Lung (tissue), 12 donors: Measurements from ENCODE around the gene PHF14. TPM values are rescaled to one million over a fixed set of nuclear protein-coding genes. Genes with fewer than 3 reads are reported as not detected.

Experiments used
- ATAC-seq: fragments of 200-7000 bp; cut with Tn5 transposase; one replicate; pipeline ENCODE4 v1.9.1; 2020; ENCODE audit warnings: moderate number of reproducible peaks; ENCODE audit not compliant: insufficient read depth, low FRiP score
- DNase-seq, 3 donors: peaks; one replicate each; pipeline ENCODE4 v3.0.0-alpha.2; 2013 to 2017
- H3K27ac ChIP-seq, 2 donors: one replicate each; pipeline ENCODE4 v1.5.1; 2013; ENCODE audit warnings: mild to moderate bottlenecking in 2 of 2, moderate library complexity in 2 of 2, control low read depth in 1 of 2, inconsistent platforms in 1 of 2, low read depth in 1 of 2, low read length in 1 of 2
- H3K27me3 ChIP-seq, 3 donors: one replicate each; pipeline ENCODE4 v1.5.1; 2013; ENCODE audit warnings: low read length in 2 of 3; ENCODE audit not compliant: control insufficient read depth in 3 of 3, insufficient read depth in 3 of 3
- H3K36me3 ChIP-seq, 4 donors: one replicate each; pipeline ENCODE4 v1.5.1; 2013; ENCODE audit warnings: low read length in 4 of 4, mild to moderate bottlenecking in 1 of 4, moderate library complexity in 1 of 4; ENCODE audit not compliant: control insufficient read depth in 4 of 4, insufficient read depth in 4 of 4
- H3K4me1 ChIP-seq, 5 donors: one replicate each; pipeline ENCODE4 v1.5.1; 2013; ENCODE audit warnings: low read length in 5 of 5, mild to moderate bottlenecking in 2 of 5, moderate library complexity in 1 of 5; ENCODE audit not compliant: control insufficient read depth in 5 of 5, insufficient read depth in 5 of 5
- H3K4me3 ChIP-seq: one replicate; pipeline ENCODE4 v1.5.1; 2013; ENCODE audit warnings: mild to moderate bottlenecking, control low read depth, moderate library complexity
- H3K9ac ChIP-seq, 2 donors: one replicate each; pipeline ENCODE4 v1.5.1; 2013; ENCODE audit warnings: low read length in 2 of 2, control low read depth in 1 of 2; ENCODE audit not compliant: insufficient read depth in 1 of 2
- H3K9me3 ChIP-seq, 4 donors: one replicate each; pipeline ENCODE4 v1.5.1; 2013; ENCODE audit warnings: low read length in 3 of 4, mild to moderate bottlenecking in 1 of 4, moderate library complexity in 1 of 4; ENCODE audit not compliant: control insufficient read depth in 4 of 4, insufficient read depth in 3 of 4
- WGBS, 2 donors: extraction: QIAGEN DNeasy Blood & Tissue Kit; methylation state at CpG; one replicate each; pipeline ENCODE4 v1.1.7; 2013; 5-methylcytosine and 5-hydroxymethylcytosine counted together
- polyA plus RNA-seq, 2 donors: library from polyadenylated mRNA; stranded (reverse); fragments of 200-250 nt; gene quantifications; one replicate each; pipeline ENCODE4 v1.2.1, GENCODE V29; 2013
- total RNA-seq, 2 donors: library from RNA; depleted of rRNA in 1 of 2; stranded (reverse); fragments of >200 nt in 1 of 2; gene quantifications; one replicate each; pipeline ENCODE4 v1.2.1, GENCODE V29; 2014 to 2021
- TF ChIP-seq, protein P1 (sequence below): IDR thresholded peaks from 2 replicates; pipeline ENCODE4 v1.5.1; 2012; ENCODE audit warnings: mild to moderate bottlenecking; ENCODE audit errors: control extremely low read depth, extremely low read depth
- donor health status: control.
- donor health status: control.
- donor health status: Bipolar disorder and iron deficiency.
- donor health status: healthy.
- donor health status: DM: yes; HTN: yes; CAD: no.

PHF14 gene
- total and polyA plus RNA-seq, 4 donors, result 12.9 to 89.5 (median 24.7) TPM

DNA sequence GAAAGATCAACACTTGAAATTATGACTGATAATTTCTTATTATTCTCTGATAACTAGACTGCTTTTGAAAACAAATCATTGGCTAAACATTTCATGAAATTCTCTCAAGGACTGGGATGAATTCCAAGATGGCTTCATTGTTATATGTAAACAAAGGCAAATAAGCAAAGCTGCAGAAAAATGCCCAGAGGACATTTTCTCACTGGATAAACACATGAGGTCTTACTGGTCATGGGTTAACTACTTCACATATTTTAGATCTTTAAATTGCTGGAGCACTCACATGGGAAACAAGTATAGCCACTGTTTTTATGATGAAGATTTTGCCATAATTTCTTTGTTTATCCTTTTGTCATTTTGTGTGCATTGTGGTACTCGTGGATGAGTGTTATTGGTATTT is 239.1 kb downstream of the PHF14 start:
- Histone ChIP-seq H3K4me3 (no peak overlapping the region), H3K4me1 (peaks cover 0 to 22% (median 4%) of the 10 kb centered on the region in 5 donors), H3K9me3 (peaks cover 0 to 2% (median 0%) of the 10 kb centered on the region in 4 donors), H3K36me3 (no peaks in the 10 kb centered on the region), H3K9ac (no peak overlapping the region), H3K27ac (no peak overlapping the region), H3K27me3 (no peaks in the 10 kb centered on the region)
- DNase-seq (peak in 2 of 3 donors; percentile 88 to 89), ATAC-seq (no peak)
- whole genome bisulfite sequencing, 2 donors, result 41 to 64% methylated on average over 1 of the region's 1 CpG
- TF ChIP-seq, protein P1, sequence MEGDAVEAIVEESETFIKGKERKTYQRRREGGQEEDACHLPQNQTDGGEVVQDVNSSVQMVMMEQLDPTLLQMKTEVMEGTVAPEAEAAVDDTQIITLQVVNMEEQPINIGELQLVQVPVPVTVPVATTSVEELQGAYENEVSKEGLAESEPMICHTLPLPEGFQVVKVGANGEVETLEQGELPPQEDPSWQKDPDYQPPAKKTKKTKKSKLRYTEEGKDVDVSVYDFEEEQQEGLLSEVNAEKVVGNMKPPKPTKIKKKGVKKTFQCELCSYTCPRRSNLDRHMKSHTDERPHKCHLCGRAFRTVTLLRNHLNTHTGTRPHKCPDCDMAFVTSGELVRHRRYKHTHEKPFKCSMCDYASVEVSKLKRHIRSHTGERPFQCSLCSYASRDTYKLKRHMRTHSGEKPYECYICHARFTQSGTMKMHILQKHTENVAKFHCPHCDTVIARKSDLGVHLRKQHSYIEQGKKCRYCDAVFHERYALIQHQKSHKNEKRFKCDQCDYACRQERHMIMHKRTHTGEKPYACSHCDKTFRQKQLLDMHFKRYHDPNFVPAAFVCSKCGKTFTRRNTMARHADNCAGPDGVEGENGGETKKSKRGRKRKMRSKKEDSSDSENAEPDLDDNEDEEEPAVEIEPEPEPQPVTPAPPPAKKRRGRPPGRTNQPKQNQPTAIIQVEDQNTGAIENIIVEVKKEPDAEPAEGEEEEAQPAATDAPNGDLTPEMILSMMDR, result no peak

DNA sequence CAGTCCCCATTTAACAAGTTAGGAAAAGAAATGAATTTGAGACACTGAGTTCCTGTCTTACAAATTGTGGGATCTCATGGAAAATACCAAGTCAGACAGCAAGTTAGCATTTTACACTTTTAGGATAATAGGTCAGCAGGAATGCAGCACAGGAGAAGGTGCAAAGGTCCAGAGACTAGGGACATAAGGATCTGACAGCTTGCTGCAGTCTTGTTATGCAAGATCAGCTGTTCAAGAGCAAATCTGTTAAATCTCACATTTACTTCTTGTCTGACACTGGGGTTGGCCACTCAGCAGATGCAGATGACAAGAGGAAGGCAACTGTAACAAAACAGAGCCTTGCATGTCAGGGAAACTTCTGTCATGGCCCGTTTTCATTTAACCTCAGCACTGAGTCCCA is 239.6 kb downstream of the PHF14 start:
- no peaks in the 10 kb centered on the region for H3K36me3 ChIP-seq
- WGBS, 2 donors, result 35 to 55% methylated on average over 1 of the region's 1 CpG
- DNase-seq (peak in 1 of 3 donors; percentile 25), ATAC-seq (no peak)
- H3K4me1 ChIP-seq, result peaks cover 0 to 22% (median 4%) of the 10 kb centered on the region in 5 donors
- peak overlapping the region in 1 of 2 donors; percentile 31 for H3K27ac ChIP-seq
- no peak overlapping the region for H3K9ac ChIP-seq
- TF ChIP-seq, protein P1, result no peak
- no peak overlapping the region for H3K4me3 ChIP-seq
- no peaks in the 10 kb centered on the region for H3K27me3 ChIP-seq
- H3K9me3 ChIP-seq, result peaks cover 0 to 2% (median 0%) of the 10 kb centered on the region in 4 donors

DNA sequence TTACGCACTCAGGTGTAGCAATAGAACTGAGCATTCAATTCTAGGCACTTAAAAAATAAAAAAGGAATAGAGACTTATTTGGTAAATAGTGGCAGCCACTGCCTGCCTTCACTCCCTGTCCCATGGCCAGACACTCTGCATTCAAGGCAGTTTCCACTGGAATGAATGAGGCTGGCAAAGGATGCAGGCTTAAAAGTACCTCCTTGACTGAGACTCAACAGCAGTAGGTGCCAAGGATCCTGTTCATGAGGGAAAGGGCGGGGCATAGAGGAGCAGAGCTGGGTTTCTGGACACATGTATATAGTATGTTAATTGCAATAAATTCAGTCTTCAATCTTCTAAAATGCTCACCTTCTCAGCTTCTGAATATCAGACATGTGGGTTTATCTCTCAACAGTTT is 242.6 kb downstream of the PHF14 start:
- no peak overlapping the region for H3K9ac ChIP-seq
- no peaks in the 10 kb centered on the region for H3K36me3 ChIP-seq
- no peak overlapping the region for H3K4me3 ChIP-seq
- ATAC-seq (peak; percentile 36), DNase-seq (no peak)
- 80 to 92% methylated on average over 2 of the region's 2 CpGs for WGBS, 2 donors
- H3K9me3 ChIP-seq, result peaks cover 0 to 2% (median 0%) of the 10 kb centered on the region in 4 donors
- peaks cover 0 to 20% (median 2%) of the 10 kb centered on the region in 5 donors for H3K4me1 ChIP-seq
- TF ChIP-seq, protein P1, result no peak
- no peak overlapping the region for H3K27ac ChIP-seq
- H3K27me3 ChIP-seq, result no peaks in the 10 kb centered on the region
